CD1c-positive myeloid dendritic cell (primary cell): ENCODE results near the gene PYGM.
"Not testable (repeated sequence)": the region's sequence is repeated elsewhere in the genome, so short reads cannot be mapped to it uniquely, and the experiment has no call there.

Experiments used
- DNase-seq: peaks from one replicate; pipeline ENCODE4 v3.0.0-alpha.2; 2016; ENCODE audit errors: extremely low spot score

The PYGM gene

DNA sequence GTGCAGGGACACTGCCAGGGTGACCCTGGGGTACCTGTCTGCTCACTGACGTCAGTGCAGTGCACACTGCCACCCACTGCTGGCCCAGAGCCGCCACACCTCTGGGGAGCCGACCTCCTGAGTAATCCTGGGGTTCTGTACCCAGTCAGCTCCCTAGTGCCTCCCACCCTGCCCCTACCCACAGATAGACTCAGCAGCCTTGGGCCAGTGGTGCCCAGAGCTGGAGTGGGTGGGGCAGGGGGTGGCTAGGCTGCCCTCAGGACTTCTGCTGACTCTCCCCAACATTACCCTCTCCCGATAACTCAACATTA lies 42.6 kb downstream of the PYGM start:
- no peak for DNase-seq

DNA sequence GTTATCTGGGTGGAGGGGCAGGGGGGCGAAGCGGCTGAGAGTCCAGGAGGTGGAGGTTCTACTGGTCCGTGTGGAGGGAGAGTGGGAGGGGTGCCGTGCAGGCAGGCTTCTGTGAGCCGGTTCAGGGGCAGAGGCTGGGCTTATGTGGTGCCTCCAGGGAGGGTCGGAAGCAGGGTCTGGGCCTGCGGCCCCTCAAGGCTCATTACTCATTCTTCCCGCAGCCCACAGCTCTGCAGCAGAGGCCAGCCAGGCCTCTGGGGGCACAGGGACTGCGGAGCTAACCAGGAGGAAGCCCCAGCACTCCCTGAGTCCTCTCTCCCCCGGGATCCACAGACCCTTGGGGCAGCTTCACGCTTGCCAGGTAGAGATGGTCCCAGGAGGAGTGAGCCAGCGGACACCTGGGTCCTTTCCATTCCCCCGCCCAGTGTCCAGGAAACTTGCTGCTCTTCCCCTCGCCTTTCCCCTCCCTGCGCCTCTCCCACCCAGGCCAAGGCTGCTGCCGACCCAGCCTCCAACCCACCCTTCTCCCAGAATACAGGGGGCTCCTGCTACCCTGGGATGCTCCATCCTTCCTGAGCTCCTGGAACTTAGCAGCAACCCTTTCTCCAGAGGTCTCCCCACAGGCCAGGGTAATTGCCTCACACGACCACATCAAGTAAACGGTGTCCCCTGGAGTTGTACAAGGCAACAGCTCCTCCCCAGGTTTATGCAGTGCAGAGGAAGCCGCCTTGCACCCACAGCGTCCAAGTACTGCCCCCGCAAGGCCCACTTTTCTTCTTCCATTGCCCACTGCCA lies 43.1 kb downstream of the PYGM start:
- no peak for DNase-seq

DNA sequence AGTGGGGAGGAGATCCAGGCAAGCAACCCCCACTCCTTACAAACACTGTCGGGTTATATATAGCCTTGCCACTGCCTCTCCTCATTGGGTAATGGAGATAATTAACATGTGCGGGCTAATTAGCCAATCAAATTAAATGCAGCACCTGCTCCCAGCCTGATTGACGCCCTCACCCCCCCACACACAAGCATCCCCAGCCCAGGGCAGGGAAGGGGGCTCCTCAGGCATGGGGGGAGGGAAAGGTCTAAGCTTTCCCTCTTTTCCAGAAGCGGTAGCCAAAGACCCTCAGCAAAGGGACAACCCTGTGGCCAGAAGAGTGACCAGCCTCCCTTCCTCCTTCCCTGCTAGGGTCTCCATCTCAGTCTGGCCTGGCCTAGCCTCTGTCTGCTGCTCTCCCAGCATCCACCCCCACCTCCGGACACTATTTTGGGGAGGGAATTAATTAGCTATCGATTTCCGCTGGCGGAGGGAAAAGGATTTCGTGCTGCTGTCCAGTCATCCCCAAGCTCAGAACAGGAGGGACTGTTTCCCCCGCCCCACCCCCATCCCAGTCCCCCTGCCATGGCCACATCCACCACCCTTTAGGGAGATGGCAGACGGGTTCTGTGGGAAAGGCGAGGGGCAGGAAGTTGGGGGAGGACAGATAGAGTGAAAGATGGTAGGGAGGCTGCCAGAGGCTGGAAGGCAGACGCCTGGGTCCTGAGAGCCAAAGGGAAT lies 43.9 kb downstream of the PYGM start:
- DNase-seq: no peak

DNA sequence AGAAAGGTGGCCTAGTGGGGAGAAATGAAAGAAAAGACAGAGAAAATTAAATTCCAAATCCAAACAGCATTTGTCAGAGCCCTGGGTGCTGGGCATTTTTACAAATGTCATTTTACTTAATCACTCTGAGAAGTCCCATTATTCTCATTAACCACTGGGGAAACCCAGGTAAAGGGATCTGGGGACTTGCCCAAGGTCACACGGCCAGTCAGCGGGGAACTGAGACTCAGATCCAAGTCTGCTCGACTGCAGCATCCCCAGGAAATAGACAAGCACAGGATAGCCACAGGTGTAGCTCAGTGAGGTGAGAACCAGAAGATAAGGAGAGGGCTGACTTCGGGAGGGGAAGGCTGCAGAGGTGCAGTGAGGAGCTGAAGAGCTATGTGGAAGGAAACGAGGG lies 44.7 kb downstream of the PYGM start:
- no peak for DNase-seq

DNA sequence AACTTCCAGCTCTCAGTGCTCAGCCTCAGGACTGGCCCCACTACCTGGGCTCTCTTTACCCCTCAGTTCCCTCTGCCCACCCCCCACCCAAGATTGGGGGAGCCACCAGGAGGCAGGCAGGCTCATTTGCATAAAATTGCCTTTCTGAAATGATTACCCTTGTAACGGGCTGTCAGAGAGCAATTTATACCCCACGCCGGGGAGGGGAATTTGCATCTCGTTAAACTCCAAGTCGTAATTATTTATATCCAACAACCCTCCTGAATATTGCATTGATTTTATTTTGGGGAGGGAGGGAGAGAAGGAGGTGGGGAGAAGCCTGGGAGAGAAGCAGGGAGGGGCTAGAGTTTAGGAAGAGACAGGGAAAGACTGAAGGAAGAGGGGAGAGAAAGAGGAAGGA lies 45.1 kb downstream of the PYGM start:
- no peak for DNase-seq

DNA sequence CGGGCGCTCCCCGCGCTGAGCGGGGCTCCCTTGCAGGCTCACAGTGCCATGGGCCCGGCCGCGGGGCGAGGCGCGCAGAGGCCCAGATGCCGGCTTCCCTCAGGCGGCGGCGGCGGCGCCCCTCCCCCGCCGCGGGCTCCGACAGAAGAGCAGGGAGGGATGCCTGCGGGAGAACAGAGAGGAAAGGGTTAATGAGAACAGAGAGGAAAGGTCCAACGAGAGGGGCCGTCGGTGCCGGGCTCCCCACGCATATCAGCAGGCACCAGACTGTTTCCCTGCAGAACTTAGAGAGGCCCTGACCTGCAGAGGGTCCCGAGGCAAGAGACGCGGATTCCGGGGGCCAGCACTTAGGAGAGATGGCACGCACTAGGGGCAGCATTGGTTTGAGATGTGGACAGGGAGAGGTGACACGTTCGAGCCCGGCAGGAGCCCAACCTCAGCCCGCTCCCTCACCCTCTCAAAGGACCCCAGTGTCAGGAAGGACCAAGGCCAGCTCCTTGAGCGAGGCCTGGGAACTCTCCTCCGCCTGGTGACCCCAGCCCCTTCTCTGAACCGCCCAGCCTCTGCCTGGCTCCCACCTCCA lies 45.9 kb downstream of the PYGM start:
- no peak for DNase-seq

DNA sequence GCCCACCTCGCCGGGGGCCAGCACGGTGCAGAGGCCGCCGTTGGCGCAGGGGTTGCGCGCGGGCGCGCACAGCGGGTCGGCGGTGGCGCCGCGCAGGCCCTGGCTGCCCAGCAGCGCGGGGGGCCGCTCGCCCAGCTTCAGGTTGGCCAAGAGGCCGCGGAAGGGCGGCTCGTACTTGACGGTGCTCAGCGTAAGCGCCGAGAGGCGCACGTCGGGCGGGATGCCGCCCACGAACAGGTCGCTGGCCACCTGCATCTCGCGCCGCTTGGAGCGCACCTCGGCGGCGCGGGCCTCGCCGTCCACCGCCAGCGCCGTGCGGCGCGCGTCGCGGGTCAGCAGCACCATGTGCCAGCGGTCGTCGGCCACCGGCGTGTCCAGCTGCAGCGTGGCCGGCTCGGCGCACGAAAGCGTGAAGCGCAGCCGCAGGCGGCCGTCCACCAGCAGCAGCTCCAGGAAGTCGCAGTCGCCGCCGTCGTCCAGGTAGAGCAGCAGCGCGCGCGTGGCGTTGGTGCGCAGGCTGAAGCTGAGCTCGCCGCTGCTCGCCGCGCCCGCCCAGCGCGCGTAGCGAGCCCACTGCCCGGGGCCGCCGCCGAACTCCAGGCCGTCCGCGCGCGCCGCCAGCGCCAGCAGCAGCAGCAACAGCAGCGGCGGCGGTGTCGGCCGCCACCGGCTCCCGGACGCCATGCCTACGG lies 46.6 kb downstream of the PYGM start:
- no peak for DNase-seq

DNA sequence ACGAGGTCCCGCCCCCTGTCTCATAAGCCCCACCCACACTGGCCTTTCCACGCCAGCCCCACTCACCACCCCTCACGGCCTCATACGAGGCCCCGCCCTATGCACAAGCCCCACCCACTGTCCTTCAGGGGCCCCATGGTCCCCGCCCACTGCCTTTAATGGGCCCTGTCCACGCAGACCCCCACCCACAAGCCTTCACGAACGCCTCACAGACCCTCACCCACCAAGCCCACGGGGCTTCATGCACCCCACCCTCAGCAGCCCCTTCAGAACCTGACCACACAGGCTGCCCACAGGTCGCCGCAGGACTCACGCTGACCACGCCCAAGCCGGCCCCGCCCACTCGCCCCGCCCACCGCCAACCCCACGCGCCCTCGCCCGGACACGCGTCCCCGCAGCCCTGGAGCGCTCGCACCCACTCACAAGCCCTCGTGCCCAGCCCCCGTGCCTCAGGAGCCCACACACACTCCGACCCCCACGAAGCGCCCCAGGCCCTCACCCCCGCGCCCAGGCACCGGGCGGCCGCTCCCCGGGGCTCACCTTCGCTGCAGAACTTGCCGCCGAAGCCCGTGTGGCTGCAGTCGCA lies 47.3 kb downstream of the PYGM start:
- DNase-seq: no peak

DNA sequence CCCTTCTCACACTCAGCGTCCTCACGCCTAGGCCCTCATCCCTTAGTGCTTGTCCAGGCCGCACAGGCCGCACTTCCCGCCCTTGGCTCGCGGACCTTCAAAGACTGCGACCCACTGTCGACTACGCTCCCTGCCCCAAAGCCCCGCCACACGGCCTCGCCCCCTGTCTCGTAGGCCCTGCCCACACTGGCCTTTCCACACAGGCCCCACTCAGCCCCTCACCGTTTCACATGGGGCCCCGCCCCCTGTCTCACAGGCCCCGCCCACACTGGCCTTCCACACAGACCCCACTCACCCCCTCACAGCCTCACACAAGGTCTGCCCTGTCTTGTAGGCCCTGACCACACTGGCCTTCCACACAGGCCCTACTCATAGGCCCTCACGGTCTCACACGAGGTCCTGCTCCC lies 47.8 kb downstream of the PYGM start:
- DNase-seq: no peak

DNA sequence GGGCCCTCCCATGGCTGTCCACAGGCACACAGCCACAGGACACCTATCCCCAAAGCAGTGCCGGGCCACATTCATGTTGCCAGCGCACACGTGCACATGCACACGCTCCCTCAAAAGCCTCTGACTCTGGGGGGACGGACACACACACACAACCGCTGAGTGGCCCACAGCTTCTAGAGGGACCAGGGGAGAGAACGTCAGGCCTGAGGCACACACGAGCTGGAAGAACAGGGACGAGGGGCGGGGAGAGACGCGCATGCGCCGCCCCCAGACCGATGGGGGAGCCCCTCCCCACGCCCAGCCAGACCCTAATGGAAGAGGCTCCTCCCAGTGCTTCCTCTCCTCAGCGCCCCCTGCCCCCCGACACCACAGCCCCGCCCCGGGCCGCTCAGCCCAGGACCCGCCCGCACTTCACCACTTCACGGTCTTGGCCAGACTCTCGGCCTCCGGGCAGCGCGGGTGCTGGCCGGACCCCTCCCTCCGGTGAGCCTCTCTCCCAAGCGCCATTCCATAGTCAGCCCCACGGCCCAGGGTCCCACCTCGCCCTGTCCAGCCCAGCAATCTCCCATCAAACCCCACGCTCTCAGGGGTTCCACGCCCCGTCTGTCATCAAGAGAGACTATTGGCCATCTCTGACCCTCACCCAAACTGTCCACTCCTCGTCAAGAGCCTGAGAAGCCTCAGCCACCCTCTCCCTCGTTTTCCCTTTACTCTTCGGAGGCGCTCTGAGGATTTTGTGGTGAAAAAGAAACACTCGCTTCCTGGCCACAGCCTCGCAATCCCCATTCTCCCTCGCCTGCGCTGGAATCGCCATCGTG lies 48.4 kb downstream of the PYGM start:
- no peak for DNase-seq

DNA sequence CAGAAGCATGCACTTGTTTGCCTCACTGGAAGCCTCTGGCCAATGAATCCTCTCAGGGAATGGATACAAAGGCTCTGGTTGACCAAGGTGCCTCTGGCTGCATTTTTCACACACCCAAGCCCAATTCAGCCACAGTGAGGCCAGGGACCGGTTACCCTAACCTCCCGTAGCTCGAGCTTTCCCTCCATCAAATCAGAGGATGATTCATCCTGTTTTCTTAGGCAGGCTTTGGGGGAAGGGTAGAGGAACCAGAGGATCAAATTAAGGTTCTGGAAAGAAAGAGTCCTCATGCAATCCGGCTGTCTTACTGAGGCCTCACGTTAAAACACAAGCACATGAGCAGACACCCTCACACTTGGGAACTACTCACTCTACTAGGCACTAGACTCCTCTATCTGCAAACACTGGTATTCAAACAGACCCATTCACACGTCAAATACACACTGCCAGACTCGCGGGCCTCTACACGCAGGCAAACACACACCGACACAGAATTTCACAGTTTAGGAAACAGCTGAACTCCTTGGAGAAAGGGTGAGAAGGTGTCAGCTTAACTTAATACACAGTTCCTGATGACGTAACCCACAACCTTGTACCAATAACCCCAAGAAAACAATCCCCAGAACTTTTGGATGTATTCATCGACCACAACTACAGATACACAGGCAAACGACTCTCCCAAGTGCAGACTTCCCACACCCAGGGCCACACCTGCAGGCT lies 49.2 kb downstream of the PYGM start:
- DNase-seq: no peak

DNA sequence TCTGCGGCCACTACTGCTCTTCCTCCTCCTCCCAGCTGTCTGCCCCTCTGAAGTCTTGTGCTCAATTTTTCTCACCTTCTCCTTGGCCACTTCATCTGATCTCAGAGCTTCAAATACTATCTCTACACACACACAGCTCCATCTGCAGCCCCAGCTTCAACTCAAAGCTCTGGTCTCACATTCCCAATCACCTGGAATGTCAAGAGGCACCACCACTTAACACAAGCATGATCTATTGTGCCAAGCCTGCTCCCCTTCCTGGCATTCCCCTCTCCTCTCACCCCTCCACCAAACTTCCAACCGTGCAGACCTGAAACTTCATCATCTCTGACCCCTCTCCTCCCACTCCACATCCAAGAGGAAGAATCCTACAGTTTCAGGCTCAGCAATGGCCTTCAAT lies 54.3 kb downstream of the PYGM start:
- no peak for DNase-seq

DNA sequence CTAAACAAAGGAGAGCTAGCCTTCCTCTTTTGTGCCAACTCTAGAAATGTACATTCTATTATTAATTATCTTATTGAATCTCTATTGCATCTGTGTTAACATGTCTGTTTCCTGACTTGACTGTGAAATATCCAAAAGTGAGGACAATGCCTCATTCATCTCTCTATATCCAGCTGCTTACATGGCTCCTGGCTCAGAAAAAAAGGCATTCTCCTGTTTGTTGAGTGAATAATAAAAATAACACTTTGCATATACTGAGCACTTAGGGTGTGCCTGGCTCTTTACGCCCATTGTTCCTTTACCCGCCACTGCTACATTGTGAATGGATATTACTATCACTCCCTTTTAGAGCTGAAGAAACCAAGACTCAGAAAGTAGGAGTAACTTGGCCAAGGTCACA lies 56.7 kb downstream of the PYGM start:
- DNase-seq: no peak

DNA sequence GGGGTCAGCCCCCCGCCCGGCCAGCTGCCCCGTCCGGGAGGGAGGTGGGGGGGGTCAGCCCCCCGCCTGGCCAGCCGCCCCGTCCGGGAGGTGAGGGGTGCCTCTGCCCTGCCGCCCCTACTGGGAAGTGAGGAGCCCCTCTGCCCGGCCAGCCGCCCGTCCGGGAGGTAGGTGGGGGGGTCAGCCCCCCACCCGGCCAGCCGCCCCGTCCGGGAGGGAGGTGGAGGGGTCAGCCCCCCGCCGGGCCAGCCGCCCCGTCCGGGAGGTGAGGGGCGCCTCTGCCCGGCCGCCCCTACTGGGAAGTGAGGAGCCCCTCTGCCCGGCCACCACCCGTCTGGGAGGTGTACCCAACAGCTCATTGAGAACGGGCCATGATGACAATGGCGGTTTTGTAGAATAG lies 57.8 kb downstream of the PYGM start:
- not testable (repeated sequence) for DNase-seq

DNA sequence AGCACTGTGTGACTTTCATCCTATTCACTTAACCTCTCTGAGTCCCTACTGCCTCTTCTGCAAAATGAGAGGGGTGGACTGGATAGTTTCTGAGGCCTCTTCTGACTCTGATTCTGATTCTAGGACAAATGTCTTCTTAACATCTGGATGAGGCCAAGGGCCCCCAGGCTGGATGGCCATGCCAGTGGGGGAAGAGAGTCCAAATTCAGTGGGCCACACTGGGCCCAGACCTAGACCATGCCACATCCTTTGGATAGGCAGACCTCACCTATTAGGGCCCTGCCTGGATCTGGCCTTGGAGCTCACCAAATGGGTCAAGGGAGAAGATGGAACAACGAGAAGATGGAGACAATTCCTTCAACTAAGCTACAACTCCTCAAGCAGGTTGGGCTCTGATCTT lies 61.3 kb downstream of the PYGM start:
- DNase-seq: no peak

DNA sequence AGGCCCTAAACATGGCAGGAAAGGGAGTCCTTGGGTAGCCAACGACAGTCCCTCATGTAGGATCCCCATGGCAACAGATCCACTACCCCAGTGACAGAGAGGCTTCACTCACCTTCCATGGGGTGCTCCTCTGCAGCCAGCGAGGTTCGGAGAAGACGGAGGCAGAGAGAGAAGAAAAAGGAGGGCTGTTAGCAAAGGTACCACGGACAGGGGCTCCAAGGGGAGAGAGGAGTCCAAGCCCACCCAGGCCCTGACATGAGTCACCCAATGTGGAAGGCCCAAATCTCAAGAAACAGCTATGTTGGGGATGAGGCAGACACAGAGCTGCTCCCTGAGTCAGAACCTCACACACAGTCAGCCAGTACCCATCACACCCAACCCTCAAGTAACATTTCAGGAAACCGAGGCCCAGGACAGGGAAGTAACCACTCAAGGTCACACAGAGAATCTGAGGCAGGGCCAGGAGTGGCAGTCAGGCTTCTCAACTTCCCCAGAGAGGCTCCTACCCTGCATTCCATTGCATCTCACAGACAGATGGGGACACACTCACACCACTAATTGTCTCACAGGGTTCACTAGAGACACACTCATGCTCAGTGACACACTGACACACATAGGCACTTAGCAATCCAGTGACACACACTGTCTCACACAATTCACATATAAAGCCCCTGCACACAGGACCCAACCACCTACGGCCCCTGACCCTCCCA lies 62.0 kb downstream of the PYGM start:
- DNase-seq: no peak
